Heart right ventricle (tissue), 16 donors: ENCODE results near the gene MAML2. TPM values are rescaled to one million over a fixed set of nuclear protein-coding genes. Genes with fewer than 3 reads are reported as not detected.

ENCODE experiments used
- ATAC-seq, 8 donors: fragments of 200-7000 bp; cut with Tn5 transposase; one replicate each; pipeline ENCODE4 v1.9.1; 2020; ENCODE audit warnings: mild to moderate bottlenecking in 8 of 8, moderate library complexity in 8 of 8, moderate number of reproducible peaks in 1 of 8
- DNase-seq, 2 donors: peaks; one replicate each; pipeline ENCODE4 v3.0.0-alpha.2; 2020
- H3K27ac ChIP-seq, 10 donors: fragments of 200-600 bp; sonication (generic) in 2 of 10; one replicate each; pipeline versions ENCODE4 v1.5.0 to v1.8.0; 2020 to 2022; ENCODE audit warnings: mild to moderate bottlenecking in 3 of 10
- H3K27me3 ChIP-seq, 7 donors: fragments of 200-600 bp; one replicate each; pipeline ENCODE4 v1.8.0; 2021 to 2022; ENCODE audit warnings: mild to moderate bottlenecking in 2 of 7
- H3K36me3 ChIP-seq, 9 donors: fragments of 200-600 bp; sonication (generic) in 1 of 9; one replicate each; pipeline versions ENCODE4 v1.5.0 to v1.8.0; 2020 to 2022; ENCODE audit warnings: mild to moderate bottlenecking in 2 of 9
- H3K4me1 ChIP-seq, 9 donors: fragments of 200-600 bp; sonication (generic) in 1 of 9; one replicate each; pipeline versions ENCODE4 v1.5.0 to v1.8.0; 2020 to 2022; ENCODE audit warnings: mild to moderate bottlenecking in 4 of 9
- H3K4me3 ChIP-seq, 10 donors: fragments of 200-600 bp; sonication (generic) in 2 of 10; one replicate each; pipeline versions ENCODE4 v1.5.0 to v1.8.0; 2020 to 2022; ENCODE audit warnings: mild to moderate bottlenecking in 7 of 10, moderate library complexity in 2 of 10
- H3K9me3 ChIP-seq, 11 donors: fragments of 200-600 bp in 10 of 11; sonication (generic) in 2 of 11; one replicate each; pipeline versions ENCODE4 v1.5.0 to v1.8.0; 2013 to 2022; ENCODE audit warnings: mild to moderate bottlenecking in 2 of 11, control low read depth in 1 of 11, moderate library complexity in 1 of 11
- CTCF ChIP-seq, 9 donors: fragments of 200-600 bp; sonication (generic) in 2 of 9; IDR thresholded peaks; one replicate each; pipeline versions ENCODE4 v1.5.0 to v1.8.0; 2021 to 2022; ENCODE audit warnings: antibody characterized with exemption in 9 of 9, mild to moderate bottlenecking in 5 of 9, moderate library complexity in 1 of 9
- WGBS, 2 donors: extraction: QIAGEN DNeasy Blood & Tissue Kit; methylation state at CpG; one replicate each; pipeline ENCODE4 v1.1.7; 2013; ENCODE audit warnings: inconsistent platforms in 1 of 2; 5-methylcytosine and 5-hydroxymethylcytosine counted together
- intact Hi-C, 10 donors: fragments of 100-400 bp; cut with DNase I; formaldehyde crosslinking; loops; one replicate each; pipeline versions ENCODE4 v1.11.1 to v1.14.2; 2022
- polyA plus RNA-seq, 2 donors: library from polyadenylated mRNA; stranded (reverse); fragments of 200-250 nt; gene quantifications; one replicate each; pipeline ENCODE4 v1.2.3, GENCODE V29; 2013
- total RNA-seq, 10 donors: library from RNA; stranded (reverse); fragmentation: NEBNext Ultra II Directional in 3 of 10; extraction: Animal tissue kit (Norgen Biotek cat#: 25700) in 3 of 10; gene quantifications; one replicate each; pipeline versions ENCODE4 v1.2.1 to v1.2.4, GENCODE V29; 2021 to 2023
- donor health status: Arrhythmogenic right ventricular cardiomyopathy.
- donor health status: ischemic (EF 13 %, LVEDD 7.1; RV severe dilation, severe dysfunction).
- donor health status: healthy with polysubstance abuse.
- donor health status: DM: no; HTN: yes; CAD: no.
- donor health status: DM: no; HTN: no; CAD: no.
- donor health status: ischemic (EF 25% LVEDD 6.9; RV normal size, moderate dysfunction).
- donor health status: ischemic (EF 25% LVEDD 5.7; RV mildly dilated, moderate dysfunction).
- donor health status: healthy.
- donor health status: DM: yes; HTN: yes; CAD: no.
- donor health status: Ischemic cardiomyopathy.
- donor health status: ischemic (EF 35%, LVEDD 5.7; RV mildly dilated, moderate dysfunction).
- donor health status: nonischemic (EF 11% LVEDD 7.7; RV severe dilation, severe dysfunction).
- donor health status: DM: yes; HTN: yes; CAD: no.
- donor health status: PGD.
- donor health status: ischemic (EF 29% LVEDD 5.4; RV normal size, mild dysfunction).
- donor health status: nonischemic (EF 23%, LVEDD 6.1; RV moderate dilation, normal function).

MAML2 gene
- total and polyA plus RNA-seq, 12 donors: 1.3 to 6.1 (median 4.1) TPM

GRCh38 chr11:96295369-96295768 is 47.6 kb downstream of the MAML2 start:
- Histone ChIP-seq H3K27me3 (no peaks in the 10 kb centered on the region), H3K4me1 (peaks cover 0 to 46% (median 33%) of the 10 kb centered on the region in 9 donors), H3K4me3 (no peak overlapping the region), H3K27ac (no peak overlapping the region), H3K36me3 (peaks cover 0 to 4% (median 0%) of the 10 kb centered on the region in 9 donors), H3K9me3 (no peaks in the 10 kb centered on the region)
- no peak for TF ChIP-seq CTCF (IDR thresholded peaks at IDR 0.05)
- DNase-seq (no peak), ATAC-seq (no peak)
- 79 to 83% methylated on average over 4 of the region's 4 CpGs for WGBS, 2 donors
- intact Hi-C loops: no loop called here

GRCh38 chr11:96294289-96294688 is 48.7 kb downstream of the MAML2 start:
- H3K36me3 ChIP-seq: peaks cover 0 to 4% (median 0%) of the 10 kb centered on the region in 9 donors
- no peaks in the 10 kb centered on the region for H3K27me3 ChIP-seq
- DNase-seq (no peak), ATAC-seq (no peak)
- intact Hi-C loops: loop anchor here in 1 of 10 donors (5.0 kb wide), 1 partner anchor 38 kb away; no protein-coding TSS in a partner anchor
- TF ChIP-seq CTCF (IDR thresholded peaks at IDR 0.05): no peak
- peak overlapping the region in 1 of 10 donors; percentile 9 for H3K4me3 ChIP-seq
- no peaks in the 10 kb centered on the region for H3K9me3 ChIP-seq
- peak overlapping the region in 5 of 10 donors; percentile 9 to 64 (median 51) for H3K27ac ChIP-seq
- H3K4me1 ChIP-seq: peaks cover 0 to 37% (median 26%) of the 10 kb centered on the region in 9 donors
- 46 to 64% methylated on average over 3 of the region's 3 CpGs for WGBS, 2 donors

GRCh38 chr11:96293598-96294021 is 49.4 kb downstream of the MAML2 start:
- Histone ChIP-seq H3K9me3 (no peaks in the 10 kb centered on the region), H3K36me3 (peaks cover 0 to 4% (median 0%) of the 10 kb centered on the region in 9 donors), H3K4me1 (peaks cover 0 to 34% (median 22%) of the 10 kb centered on the region in 9 donors), H3K4me3 (peak overlapping the region in 2 of 10 donors; percentile 4 to 9), H3K27ac (peak overlapping the region in 7 of 10 donors; percentile 5 to 64 (median 51)), H3K27me3 (no peaks in the 10 kb centered on the region)
- TF ChIP-seq CTCF (IDR thresholded peaks at IDR 0.05): no peak
- intact Hi-C loops: loop anchor here in 2 of 10 donors (1.0 to 5.0 kb wide), 2 partner anchors 25 to 39 kb away; no protein-coding TSS in a partner anchor
- ATAC-seq (peak in 4 of 8 donors; percentile 39 to 64 (median 52)), DNase-seq (no peak)
- WGBS, 2 donors: 22 to 34% methylated on average over 3 of the region's 3 CpGs

- H3K4me1 ChIP-seq: peaks cover 0 to 34% (median 22%) of the 10 kb centered on the region in 9 donors
- TF ChIP-seq CTCF (IDR thresholded peaks at IDR 0.05): no peak
- intact Hi-C loops: loop anchor here in 2 of 10 donors (1.0 to 5.0 kb wide), 2 partner anchors 25 to 39 kb away; no protein-coding TSS in a partner anchor
- no peaks in the 10 kb centered on the region for H3K9me3 ChIP-seq
- H3K27me3 ChIP-seq: no peaks in the 10 kb centered on the region
- DNase-seq (no peak), ATAC-seq (no peak)
- H3K4me3 ChIP-seq: no peak overlapping the region
- H3K36me3 ChIP-seq: peaks cover 0 to 4% (median 0%) of the 10 kb centered on the region in 9 donors
- H3K27ac ChIP-seq: peak overlapping the region in 4 of 10 donors; percentile 13 to 64 (median 54)
- 73 to 76% methylated on average over 2 of the region's 2 CpGs for WGBS, 2 donors
Observed at GRCh38 chr11:96293109-96293508, 49.9 kb downstream of the MAML2 start.
